IPS-NIHi11 (cell line): ENCODE results near the gene ARHGAP12.
"Not testable (repeated sequence)": the region's sequence is repeated elsewhere in the genome, so short reads cannot be mapped to it uniquely, and the experiment has no call there.

Experiments
- DNase-seq: peaks from one replicate; pipeline ENCODE4 v3.0.0; 2012; ENCODE audit warnings: mixed read lengths, low spot score

ARHGAP12 gene

DNA sequence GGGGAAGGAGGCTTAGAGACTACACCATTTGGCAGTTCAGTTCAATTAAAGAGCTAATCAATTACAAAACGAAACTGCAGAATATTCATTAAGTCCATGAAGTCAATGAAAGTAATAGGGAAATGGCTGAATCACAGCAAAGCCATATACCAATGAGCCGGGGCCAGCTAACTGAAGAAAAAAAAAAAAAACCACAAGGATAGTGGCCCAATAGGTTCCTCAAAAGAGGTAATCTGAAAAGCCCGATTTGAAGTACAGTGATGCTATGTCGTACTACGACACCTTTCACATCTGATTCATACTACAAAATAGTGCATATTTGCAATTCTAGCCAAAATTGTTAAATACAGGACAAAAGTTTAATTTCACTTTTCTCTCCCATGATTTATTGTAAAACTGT, 2.5 kb downstream of the ARHGAP12 start:
- DNase-seq, result no peak

DNA sequence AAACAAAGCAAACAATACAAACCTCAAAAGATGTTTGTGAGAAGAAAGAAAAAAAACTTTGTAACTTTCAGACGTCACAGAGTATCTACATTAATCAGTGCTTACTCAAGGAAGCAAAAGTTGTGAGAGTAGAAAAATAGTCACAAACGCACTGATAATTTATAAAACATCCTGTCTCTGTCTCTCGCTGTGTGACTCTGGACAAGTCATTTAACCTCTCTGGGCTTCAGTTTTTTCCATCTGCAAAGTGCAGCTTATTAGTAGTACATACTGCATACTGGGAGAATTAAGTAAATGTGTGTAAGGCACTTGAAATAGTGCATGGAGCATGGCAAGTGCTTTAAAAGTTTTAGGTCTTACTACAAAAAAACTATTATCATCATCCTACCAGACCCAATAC, 3.8 kb downstream of the ARHGAP12 start:
- DNase-seq, result no peak

GRCh38 chr10:31923389-31923788, 5.2 kb downstream of the ARHGAP12 start:
- no peak for DNase-seq

DNA sequence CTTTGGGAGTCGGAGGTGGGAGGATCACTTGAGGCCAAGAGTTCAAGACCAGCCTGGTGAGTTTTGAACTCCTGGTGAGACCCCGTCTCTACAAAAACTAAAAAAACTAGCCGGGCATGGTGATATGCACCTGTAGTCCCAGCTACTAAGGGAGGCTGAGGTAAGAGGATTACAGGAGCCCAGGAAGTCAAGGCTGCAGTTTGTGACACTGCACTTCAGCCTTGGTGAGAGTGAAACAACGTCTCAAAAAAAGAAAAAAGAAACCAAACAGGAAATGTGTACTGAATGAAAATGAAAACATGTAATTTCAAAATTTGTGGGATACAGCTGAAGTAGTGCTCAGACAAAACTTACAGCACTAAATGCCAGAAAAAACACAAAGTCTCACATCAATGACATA, 7.6 kb downstream of the ARHGAP12 start:
- DNase-seq, result no peak

DNA sequence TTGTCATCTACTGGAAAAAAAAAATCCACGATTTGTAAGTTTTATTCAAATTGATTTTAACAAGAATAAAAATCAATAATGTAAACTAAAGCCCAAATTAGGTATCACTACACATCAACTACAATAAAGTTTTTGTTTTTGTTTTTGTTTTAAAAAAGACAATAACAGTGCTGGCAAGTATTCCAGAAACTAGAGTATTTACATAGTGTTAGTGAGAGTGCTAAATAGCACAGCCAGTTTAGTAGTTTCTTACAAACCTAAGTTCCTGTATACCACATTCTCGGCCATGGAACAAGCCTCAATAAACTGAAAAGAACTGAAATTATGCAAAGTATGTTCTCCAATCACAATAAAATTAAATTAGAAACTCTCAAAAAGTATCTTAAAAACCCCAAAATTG, 8.1 kb downstream of the ARHGAP12 start:
- DNase-seq, result no peak

DNA sequence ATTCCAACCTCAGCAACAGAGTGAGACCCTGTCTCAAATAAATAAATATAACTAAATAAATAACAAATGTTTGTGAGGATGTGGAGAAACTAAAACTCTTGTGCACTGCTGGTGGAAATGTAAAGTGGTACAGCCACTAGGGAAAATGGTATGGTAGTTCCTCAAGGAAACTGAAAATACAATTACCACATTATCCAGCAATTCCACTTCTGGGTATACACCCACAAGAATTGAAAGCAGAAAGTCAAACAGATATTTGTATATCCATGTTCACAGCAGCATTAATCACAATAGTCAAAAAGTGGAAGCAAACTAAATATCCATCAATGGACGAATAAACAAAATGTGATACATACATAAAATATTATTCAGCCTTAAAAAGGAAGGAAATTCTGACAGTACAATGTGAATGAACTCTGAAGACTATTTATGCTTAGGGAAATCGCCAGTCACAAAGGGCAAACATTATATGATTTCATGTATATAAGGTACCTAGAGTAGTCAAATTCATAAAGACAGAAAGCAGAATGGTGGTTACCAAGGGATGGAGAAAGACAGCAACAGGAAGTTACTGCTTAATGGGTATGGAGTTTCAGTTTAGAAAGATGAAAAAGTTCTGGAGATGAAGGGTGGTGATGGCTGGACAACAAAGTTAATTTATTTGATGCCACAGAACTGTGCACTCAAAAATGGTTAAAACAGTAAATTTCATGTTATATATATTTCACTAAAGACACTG, 9.8 kb downstream of the ARHGAP12 start:
- DNase-seq, result no peak

- no peak for DNase-seq
Observed at GRCh38 chr10:31914370-31914769, 14.3 kb downstream of the ARHGAP12 start.

- DNase-seq, result no peak
Observed at GRCh38 chr10:31912898-31913850, 15.5 kb downstream of the ARHGAP12 start.

- DNase-seq, result no peak
Observed at GRCh38 chr10:31912289-31912688, 16.3 kb downstream of the ARHGAP12 start.

DNA sequence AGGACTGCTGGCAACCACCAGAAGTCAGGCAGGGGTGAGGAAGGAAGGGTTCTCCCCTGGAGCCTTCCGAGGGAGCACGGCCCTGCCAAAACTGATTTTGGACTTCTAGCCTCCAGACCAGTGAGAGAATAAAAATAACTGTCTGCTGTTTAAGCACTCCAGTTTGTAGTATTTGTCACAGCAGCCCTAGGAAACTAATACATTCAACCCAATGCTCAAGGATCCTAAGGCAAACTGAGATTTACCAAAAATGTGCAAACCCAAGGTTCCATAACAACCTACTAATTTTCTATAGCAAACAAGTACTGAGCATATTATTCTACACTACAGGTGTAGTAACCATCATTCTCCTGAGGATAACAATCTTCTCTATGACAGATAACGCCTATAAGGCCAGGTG, 18.6 kb downstream of the ARHGAP12 start:
- DNase-seq, result no peak

DNA sequence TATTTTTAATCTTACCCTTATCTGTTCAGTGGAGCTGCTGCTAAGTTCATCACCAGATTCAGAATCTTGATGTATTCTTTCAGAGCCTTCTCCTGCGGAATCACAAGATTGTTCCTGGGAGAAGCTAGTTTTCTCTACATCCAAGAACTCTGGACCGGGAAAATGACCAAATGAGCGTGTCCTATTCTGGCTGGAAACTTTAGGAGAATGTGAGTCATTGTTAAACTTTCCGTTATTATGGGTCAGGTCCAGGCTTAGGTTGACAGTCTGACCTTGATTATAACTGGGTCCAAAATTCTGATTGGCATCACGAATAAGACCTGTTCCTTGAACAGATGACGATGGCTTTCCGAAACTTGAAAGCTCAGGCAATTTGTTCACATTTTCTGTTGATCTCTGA, 20.5 kb downstream of the ARHGAP12 start:
- no peak for DNase-seq

GRCh38 chr10:31906039-31906438, 22.6 kb downstream of the ARHGAP12 start:
- DNase-seq, result no peak

- no peak for DNase-seq
Observed at GRCh38 chr10:31905586-31905985, 23.0 kb downstream of the ARHGAP12 start.

DNA sequence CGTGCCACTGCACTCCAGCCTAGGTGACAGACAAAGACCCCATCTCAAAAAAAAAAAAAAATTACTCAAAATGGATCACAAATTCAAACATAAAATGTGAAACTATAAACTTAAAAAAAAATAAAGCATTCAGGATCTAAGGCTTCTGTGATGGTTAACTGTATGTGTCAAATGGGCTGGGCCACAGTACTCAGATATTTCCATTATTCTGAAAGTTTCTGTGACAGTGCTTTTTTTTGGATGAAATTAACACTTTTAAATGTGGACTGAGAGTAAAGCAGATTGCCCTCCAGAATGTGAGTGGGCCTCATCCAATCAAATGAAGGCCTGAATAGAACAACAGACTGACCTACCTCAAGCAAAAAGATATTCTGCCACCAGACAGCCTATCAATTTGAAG, 26.0 kb downstream of the ARHGAP12 start:
- DNase-seq, result no peak

GRCh38 chr10:31897506-31897905, 31.1 kb downstream of the ARHGAP12 start:
- DNase-seq, result no peak

- no peak for DNase-seq
Observed at GRCh38 chr10:31896968-31897384, 31.7 kb downstream of the ARHGAP12 start.

DNA sequence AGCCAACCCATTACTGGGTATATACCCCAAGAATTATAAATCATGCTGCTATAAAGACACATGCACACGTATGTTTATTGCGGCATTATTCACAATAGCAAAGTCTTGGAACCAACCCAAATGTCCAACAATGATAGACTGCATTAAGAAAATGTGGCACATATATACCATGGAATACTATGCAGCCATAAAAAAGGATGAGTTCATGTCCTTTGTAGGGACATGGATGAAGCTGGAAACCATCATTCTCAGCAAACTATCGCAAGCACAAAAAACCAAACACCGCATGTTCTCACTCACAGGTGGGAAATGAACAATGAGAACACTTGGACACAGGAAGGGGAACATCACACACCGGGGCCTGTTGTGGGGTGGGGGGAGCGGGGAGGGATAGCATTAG, 32.9 kb downstream of the ARHGAP12 start:
- not testable (repeated sequence) for DNase-seq

GRCh38 chr10:31888442-31888841, 40.2 kb downstream of the ARHGAP12 start:
- DNase-seq, result no peak

GRCh38 chr10:31887850-31888249, 40.8 kb downstream of the ARHGAP12 start:
- no peak for DNase-seq

DNA sequence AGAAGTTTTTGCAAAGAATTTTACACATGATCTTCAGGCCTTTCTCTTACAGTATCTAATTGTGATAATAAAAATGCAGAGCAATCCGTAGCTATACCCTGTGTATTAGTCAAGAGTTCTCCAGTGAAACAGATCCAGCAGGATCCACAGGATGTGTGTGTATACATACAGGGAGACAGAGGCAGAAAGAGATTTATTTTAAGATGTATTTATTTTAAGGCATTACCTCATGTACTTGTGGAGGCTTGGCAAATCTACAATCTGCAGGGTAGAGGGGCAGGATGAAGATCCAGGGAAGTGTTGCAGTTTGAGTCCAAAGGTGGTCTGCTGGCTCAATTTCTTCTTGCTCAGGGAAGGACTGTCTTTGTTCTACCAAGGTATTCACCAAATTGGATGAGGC, 41.7 kb downstream of the ARHGAP12 start:
- no peak for DNase-seq

DNA sequence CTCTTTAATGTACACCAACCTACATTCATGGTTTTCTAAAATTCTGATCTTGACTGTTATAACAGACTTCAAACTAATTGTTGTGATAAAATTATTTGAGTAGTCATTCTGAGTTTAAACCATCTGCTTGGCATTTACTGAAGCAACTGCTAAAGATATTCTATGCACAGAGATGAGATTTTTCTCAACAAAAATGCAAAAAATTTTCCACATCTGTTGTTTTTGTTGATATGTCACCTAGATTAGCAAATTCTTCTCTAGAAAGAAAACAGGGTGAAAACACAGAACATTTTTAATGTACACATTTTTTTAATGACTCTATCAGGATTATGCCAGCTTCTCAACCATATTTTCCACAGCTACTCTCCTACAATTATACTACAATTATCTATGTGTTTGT, 42.7 kb downstream of the ARHGAP12 start:
- DNase-seq, result no peak

DNA sequence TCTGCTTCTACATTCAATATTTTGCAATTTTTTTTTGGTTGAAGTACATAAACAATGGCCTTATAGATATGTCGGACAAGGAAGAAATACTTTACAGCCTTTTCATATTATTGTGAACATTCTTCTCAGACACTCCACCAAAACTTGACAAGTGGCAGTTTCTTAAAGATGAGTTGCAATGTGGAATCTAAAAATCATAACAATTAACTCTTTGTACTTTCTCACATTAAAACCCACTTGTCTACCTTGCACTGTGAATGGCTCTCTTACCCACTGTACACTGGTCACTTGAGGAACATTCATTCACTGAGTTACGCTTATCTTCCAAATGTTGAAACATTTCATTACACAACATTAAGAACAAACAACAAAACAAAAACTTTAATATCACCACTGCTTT, 44.2 kb downstream of the ARHGAP12 start:
- DNase-seq, result no peak

DNA sequence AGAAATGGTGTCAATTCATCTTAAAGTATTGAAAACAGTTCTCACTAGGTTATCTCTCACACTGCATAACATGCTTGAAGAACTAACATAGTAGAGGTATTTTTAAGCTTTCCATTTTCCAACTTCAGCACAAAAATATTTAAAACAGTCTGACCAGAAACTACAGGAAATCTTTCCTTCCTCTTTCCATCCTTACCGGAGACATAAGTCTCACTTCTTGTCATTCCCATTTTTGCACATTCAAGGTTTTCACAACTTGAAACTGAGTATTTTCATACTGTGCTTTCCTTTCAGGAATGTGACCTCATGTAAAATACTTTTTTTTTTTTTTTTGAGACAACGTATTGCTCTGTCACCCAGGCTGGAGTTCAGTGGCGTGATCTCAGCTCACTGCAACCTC, 45.2 kb downstream of the ARHGAP12 start:
- no peak for DNase-seq
